Spleen (tissue), 7 donors: ENCODE results near the gene MB.

ENCODE experiments used
- CTCF ChIP-seq, 11 experiments: fragments of 200-600 bp in 7 of 11; fragments of 450-650 bp in 4 of 11; sonication (generic) in 4 of 11; IDR thresholded peaks in 8 of 11; conservative IDR thresholded peaks in 3 of 11; 1 replicate in 7 of 11; 2 replicates in 4 of 11; pipeline versions ENCODE4 v1.4.0 to v1.8.0; 2016 to 2021; ENCODE audit warnings: antibody characterized with exemption in 11 of 11, inconsistent platforms in 4 of 11, mild to moderate bottlenecking in 1 of 11
- POLR2AphosphoS5 ChIP-seq, 3 donors: sonication (generic); formaldehyde crosslinking; IDR thresholded peaks; one replicate each; pipeline ENCODE4 v1.5.1; 2017; ENCODE audit warnings: antibody characterized with exemption in 3 of 3
- donor health status: DM: no; HTN: no; CAD: no; lungs with moderate emphysema.
- donor health status: DM: no; HTN: no; CAD: no.
- donor health status: DM: no; HTN: no; CAD: no.

GRCh38 chr22:35569916-35570315 is 47.2 kb downstream of the MB start:
- TF ChIP-seq POLR2AphosphoS5 (IDR thresholded peaks at IDR 0.05), result no peak
- no peak for TF ChIP-seq CTCF (IDR thresholded peaks at IDR 0.05 in 8 of 11, conservative IDR thresholded peaks at IDR 0.05 in 3 of 11)
